GM12878 (cell line): ENCODE measurements around the gene TMEM167A.

Experiments
- CEBPB ChIP-seq, 2 experiments: fragments of 150-350 bp in 1 of 2; IDR thresholded peaks; 2 replicates each; pipeline ENCODE4 v1.6.1; 2012 to 2014; ENCODE audit warnings: low read depth in 2 of 2, low read length in 2 of 2, borderline replicate concordance in 1 of 2, inconsistent platforms in 1 of 2
- CREB1 ChIP-seq: IDR thresholded peaks from 2 replicates; pipeline ENCODE4 v1.6.1; 2012; ENCODE audit warnings: low read depth, mild to moderate bottlenecking, inconsistent platforms
- ETV6 ChIP-seq, 2 experiments: fragments of 450-650 bp in 1 of 2; IDR thresholded peaks in 1 of 2; conservative IDR thresholded peaks in 1 of 2; 2 replicates each; pipeline ENCODE4 v1.6.1; 2014; ENCODE audit warnings: antibody characterized with exemption in 1 of 2, borderline replicate concordance in 1 of 2, low read depth in 1 of 2, mild to moderate bottlenecking in 1 of 2, moderate library complexity in 1 of 2
- HDAC2 ChIP-seq: fragments of 200-600 bp; sonication (generic); IDR thresholded peaks from 2 replicates; pipeline ENCODE4 v1.6.1; 2017
- MAX ChIP-seq: IDR thresholded peaks from 2 replicates; pipeline ENCODE4 v1.6.1; 2012; ENCODE audit warnings: low read depth, low read length, improper control_type of control experiment
- MLLT1 ChIP-seq: fragments of 450-650 bp; IDR thresholded peaks from 2 replicates; pipeline ENCODE4 v1.6.1; 2016; ENCODE audit warnings: mild to moderate bottlenecking
- MYB ChIP-seq: fragments of 150-350 bp; IDR thresholded peaks from 2 replicates; pipeline ENCODE4 v1.6.1; 2014; ENCODE audit warnings: mild to moderate bottlenecking, low read depth, low read length, borderline replicate concordance
- POLR2AphosphoS5 ChIP-seq: IDR thresholded peaks from 2 replicates; pipeline ENCODE4 v1.6.1; 2011; ENCODE audit warnings: mild to moderate bottlenecking, low read length, inconsistent platforms
- PRDM15 ChIP-seq: fragments of 450-650 bp; formaldehyde crosslinking; IDR thresholded peaks from 2 replicates; pipeline ENCODE4 v1.4.0; 2020; ENCODE audit warnings: mild to moderate bottlenecking, moderate library complexity
- RAD21 ChIP-seq: IDR thresholded peaks from 2 replicates; pipeline ENCODE4 v1.6.1; 2011; ENCODE audit warnings: mild to moderate bottlenecking, low read depth, low read length, moderate library complexity; ENCODE audit not compliant: insufficient read depth
- SRF ChIP-seq, 2 experiments: IDR thresholded peaks; 2 replicates each; pipeline ENCODE4 v1.6.1; 2011; ENCODE audit warnings: low read depth in 2 of 2, low read length in 2 of 2, mild to moderate bottlenecking in 1 of 2, moderate library complexity in 1 of 2
- TF ChIP-seq, protein P1 (sequence below), 3 experiments: IDR thresholded peaks in 2 of 3; conservative IDR thresholded peaks in 1 of 3; 2 replicates each; pipeline ENCODE4 v1.5.1; 2011; ENCODE audit warnings: low read depth in 3 of 3, low read length in 3 of 3, mild to moderate bottlenecking in 3 of 3, control low read depth in 2 of 3, moderate library complexity in 2 of 3, inconsistent platforms in 1 of 3, mixed read lengths in 1 of 3; ENCODE audit not compliant: control insufficient read depth in 2 of 3, insufficient read depth in 1 of 3; ENCODE audit errors: extremely low read depth in 1 of 3

DNA sequence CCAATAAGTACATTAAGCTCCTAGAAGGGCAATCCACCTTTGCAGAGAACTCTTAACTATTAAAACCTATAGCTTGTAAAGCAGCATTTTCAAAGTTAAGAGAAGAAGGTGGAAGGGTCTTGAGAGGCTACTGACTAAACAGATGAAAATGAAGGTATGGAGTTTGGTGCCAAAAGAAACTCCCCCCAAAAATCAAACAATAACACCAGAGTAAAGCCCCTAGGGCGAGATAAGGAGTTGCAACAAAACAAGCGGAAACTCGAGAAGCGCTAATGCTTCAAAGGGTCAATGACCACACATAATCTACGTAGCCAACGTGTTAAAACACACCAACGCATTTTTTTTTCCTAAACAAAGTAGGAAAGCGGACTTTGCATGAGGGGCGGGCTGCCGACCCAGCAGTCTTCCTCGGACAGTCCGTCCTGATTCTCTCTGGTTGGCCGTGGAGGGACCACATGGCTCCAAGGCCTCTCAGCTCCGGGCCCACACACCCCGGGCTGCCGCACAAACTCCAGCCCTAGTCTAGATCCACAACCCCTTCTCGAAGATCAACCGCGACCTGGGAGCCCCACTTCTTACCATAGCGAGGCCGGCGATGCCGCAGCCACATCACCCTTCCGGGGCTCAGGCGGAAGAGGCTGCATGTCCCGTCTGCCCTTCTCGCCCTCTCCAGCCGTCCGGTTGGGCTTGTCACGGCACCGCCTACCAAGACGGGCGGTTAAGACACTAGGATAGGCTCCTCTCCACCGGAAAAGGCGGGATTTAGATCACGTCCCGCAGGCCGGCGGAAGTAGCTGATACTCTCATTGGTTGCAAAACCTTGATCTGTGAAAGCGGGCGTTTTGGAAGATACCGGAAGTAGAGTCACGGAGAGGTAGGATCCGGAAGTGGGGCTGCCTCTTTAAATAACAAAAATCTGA, at the start of gene TMEM167A, which contains the start of gene XRCC4:
- TF ChIP-seq MAX (no peak), SRF (IDR thresholded peaks at IDR 0.05; ENCODE audit: low read depth in 2 of 2, low read length in 2 of 2) (no peak; a peak in 1 of 4 replicates), MLLT1 (peak; percentile 75; the same call in 1 of the 2 replicates), PRDM15 (CRISPR knock-in tag) (no peak), RAD21 (peak; percentile 6; the same call in 1 of the 2 replicates), CEBPB (IDR thresholded peaks at IDR 0.05; ENCODE audit: borderline replicate concordance in 1 of 2, low read depth in 2 of 2, low read length in 2 of 2) (0 out of 4 replicates have a peak, but pooled peaks of 1 of the 2 experiments have one; percentile 6), POLR2AphosphoS5 (peak; percentile 98), HDAC2 (no peak), CREB1 (peak; percentile 88), MYB (no peak), ETV6 (conservative IDR thresholded peaks at IDR 0.05 in 1 of 2, IDR thresholded peaks at IDR 0.05 in 1 of 2; ENCODE audit: borderline replicate concordance in 1 of 2, low read depth in 1 of 2) (no peak; a peak in 1 of 4 replicates)
- TF ChIP-seq, protein P1, sequence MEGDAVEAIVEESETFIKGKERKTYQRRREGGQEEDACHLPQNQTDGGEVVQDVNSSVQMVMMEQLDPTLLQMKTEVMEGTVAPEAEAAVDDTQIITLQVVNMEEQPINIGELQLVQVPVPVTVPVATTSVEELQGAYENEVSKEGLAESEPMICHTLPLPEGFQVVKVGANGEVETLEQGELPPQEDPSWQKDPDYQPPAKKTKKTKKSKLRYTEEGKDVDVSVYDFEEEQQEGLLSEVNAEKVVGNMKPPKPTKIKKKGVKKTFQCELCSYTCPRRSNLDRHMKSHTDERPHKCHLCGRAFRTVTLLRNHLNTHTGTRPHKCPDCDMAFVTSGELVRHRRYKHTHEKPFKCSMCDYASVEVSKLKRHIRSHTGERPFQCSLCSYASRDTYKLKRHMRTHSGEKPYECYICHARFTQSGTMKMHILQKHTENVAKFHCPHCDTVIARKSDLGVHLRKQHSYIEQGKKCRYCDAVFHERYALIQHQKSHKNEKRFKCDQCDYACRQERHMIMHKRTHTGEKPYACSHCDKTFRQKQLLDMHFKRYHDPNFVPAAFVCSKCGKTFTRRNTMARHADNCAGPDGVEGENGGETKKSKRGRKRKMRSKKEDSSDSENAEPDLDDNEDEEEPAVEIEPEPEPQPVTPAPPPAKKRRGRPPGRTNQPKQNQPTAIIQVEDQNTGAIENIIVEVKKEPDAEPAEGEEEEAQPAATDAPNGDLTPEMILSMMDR (IDR thresholded peaks at IDR 0.05 in 2 of 3, conservative IDR thresholded peaks at IDR 0.05 in 1 of 3; ENCODE audit: control insufficient read depth in 2 of 3, extremely low read depth in 1 of 3, insufficient read depth in 1 of 3, low read depth in 3 of 3, low read length in 3 of 3) = no peak
